ENCODE measurements around the gene KRT15.

KRT15 gene

DNA sequence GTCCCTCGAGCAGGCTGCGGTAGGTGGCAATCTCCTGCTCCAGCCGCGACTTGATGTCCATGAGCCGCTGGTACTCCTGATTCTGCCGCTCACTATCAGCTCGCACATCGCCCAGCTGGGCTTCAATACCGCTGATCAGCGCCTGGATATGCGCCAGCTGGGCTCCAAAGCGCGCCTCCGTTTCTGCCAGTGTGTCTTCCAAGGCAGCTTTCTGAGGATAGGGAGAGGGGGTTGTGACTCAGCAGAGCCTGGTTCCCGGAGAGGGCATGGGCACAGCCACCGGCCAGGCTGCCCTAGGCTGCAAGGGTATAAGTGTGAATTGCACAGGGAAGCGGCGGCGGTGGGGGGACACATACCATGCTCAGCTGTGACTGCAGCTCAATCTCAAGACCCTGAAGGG, 5.1 kb upstream of the KRT15 start:
- H2AFZ ChIP-seq (ENCODE audit: low read length) = no peak overlapping the region
- 0 out of 2 replicates have a peak, but pooled peaks cover 3% of the 10 kb centered on the region for H3K27me3 ChIP-seq (ENCODE audit: insufficient read depth, low read length)
- H3K4me1 ChIP-seq (ENCODE audit: insufficient read depth, low read length, severe bottlenecking) = no peaks in the 10 kb centered on the region
- H3K27ac ChIP-seq (ENCODE audit: low read depth, low read length, poor library complexity, severe bottlenecking) = no peak overlapping the region
- H4K20me1 ChIP-seq (ENCODE audit: insufficient read depth, low read length) = no peaks in the 10 kb centered on the region
- no peaks in the 10 kb centered on the region for H3F3A ChIP-seq (ENCODE audit: insufficient read depth, low read length)
- no peaks in the 10 kb centered on the region for H3K36me3 ChIP-seq (ENCODE audit: insufficient read depth, low read length)
- H3K79me2 ChIP-seq (ENCODE audit: insufficient read depth, low read length) = no peaks in the 10 kb centered on the region
- no peak overlapping the region for H3K4me3 ChIP-seq (ENCODE audit: low read depth, low read length, poor library complexity, severe bottlenecking)
- no peaks in the 10 kb centered on the region for H3K9me2 ChIP-seq (ENCODE audit: low read depth, low read length)
- no peaks in the 10 kb centered on the region for H3K9me3 ChIP-seq (ENCODE audit: low read length)
- TF ChIP-seq, protein P1, sequence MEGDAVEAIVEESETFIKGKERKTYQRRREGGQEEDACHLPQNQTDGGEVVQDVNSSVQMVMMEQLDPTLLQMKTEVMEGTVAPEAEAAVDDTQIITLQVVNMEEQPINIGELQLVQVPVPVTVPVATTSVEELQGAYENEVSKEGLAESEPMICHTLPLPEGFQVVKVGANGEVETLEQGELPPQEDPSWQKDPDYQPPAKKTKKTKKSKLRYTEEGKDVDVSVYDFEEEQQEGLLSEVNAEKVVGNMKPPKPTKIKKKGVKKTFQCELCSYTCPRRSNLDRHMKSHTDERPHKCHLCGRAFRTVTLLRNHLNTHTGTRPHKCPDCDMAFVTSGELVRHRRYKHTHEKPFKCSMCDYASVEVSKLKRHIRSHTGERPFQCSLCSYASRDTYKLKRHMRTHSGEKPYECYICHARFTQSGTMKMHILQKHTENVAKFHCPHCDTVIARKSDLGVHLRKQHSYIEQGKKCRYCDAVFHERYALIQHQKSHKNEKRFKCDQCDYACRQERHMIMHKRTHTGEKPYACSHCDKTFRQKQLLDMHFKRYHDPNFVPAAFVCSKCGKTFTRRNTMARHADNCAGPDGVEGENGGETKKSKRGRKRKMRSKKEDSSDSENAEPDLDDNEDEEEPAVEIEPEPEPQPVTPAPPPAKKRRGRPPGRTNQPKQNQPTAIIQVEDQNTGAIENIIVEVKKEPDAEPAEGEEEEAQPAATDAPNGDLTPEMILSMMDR (IDR thresholded peaks at IDR 0.05; ENCODE audit: low read length) = no peak
- TF ChIP-seq EZH2 (IDR thresholded peaks at IDR 0.05; ENCODE audit: borderline replicate concordance, low read length) = no peak
- no peak overlapping the region for H3K4me2 ChIP-seq (ENCODE audit: low read length)
- no peak overlapping the region for H3K9ac ChIP-seq (ENCODE audit: low read length)

DNA sequence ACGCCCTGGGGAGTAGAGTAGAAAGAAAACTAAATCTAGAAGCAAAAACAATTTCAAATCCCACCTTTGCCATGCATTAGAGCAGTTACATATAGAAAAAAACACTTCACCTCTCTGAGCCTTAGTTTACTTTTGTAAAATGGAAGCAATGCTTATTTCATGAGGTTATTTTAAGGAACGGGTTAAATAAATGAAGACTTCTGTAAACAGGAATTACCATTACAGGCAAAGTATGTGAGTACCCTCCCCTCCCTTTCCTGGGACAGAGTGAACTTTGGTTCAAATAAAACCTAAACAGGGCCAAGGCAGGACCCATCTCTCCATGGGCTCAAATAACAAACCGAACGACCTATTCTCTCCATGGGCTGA, 4.5 kb upstream of the KRT15 start:
- no peaks in the 10 kb centered on the region for H3K4me1 ChIP-seq (ENCODE audit: insufficient read depth, low read length, severe bottlenecking)
- H3F3A ChIP-seq (ENCODE audit: insufficient read depth, low read length) = no peaks in the 10 kb centered on the region

DNA sequence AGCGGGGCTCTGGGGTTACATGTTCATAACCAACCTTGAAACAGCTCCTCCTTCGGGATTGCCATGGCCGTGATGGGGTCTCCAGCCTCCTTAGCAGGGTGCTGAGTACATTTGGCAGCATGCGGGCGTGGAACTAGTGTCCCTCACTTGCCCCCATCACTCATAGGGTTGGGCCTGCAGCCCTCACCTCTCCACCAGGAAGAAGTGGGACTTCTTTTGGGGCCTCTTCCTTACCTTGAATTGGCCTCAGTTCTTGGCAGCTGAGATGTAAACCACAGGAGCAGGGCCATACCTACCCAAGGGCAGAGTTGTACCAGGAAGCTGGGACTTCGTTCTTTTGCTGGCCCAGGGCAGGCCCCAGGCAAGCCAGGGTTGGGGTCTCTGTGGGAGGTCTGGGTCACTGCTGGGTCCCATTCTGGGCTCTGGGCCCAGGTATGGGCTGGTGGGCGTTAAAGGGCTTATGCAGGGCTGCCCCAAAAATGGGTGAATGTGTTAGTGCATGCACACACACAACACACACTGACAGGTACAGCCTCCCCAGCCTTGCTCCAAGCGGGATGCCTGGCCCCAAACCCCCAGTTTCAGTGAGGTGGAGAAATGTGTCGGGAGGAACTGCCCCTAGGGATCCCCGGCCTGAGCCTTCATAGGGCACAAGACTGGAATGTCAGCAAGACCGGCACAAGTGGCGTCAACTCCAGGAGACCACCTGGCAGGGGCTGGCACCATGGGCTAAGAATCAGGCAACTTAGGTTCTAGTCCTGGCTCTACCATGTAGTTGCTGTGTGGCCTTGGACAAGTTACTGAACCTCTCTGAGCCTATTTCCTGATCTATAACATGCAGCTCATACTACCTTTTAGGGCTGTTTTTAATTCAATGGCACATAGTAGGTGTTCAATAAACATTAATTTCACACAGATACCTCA, 3.9 kb upstream of the KRT15 start:
- Histone ChIP-seq H3K4me1 (ENCODE audit: insufficient read depth, low read length, severe bottlenecking) (no peaks in the 10 kb centered on the region), H3K27ac (ENCODE audit: low read depth, low read length, poor library complexity, severe bottlenecking) (no peak overlapping the region), H3K9ac (ENCODE audit: low read length) (no peak overlapping the region)

More for the DNA sequence above, 4.5 kb upstream of the KRT15 start:
- Histone ChIP-seq H3K79me2 (ENCODE audit: insufficient read depth, low read length) (no peaks in the 10 kb centered on the region), H3K36me3 (ENCODE audit: insufficient read depth, low read length) (no peaks in the 10 kb centered on the region), H3K4me3 (ENCODE audit: low read depth, low read length, poor library complexity, severe bottlenecking) (no peak overlapping the region), H3K9me3 (ENCODE audit: low read length) (no peaks in the 10 kb centered on the region), H4K20me1 (ENCODE audit: insufficient read depth, low read length) (no peaks in the 10 kb centered on the region), H3K4me2 (ENCODE audit: low read length) (no peak overlapping the region), H3K27ac (ENCODE audit: low read depth, low read length, poor library complexity, severe bottlenecking) (no peak overlapping the region), H3K9me2 (ENCODE audit: low read depth, low read length) (no peaks in the 10 kb centered on the region), H3K9ac (ENCODE audit: low read length) (no peak overlapping the region), H2AFZ (ENCODE audit: low read length) (no peak overlapping the region), H3K27me3 (ENCODE audit: insufficient read depth, low read length) (0 out of 2 replicates have a peak, but pooled peaks cover 3% of the 10 kb centered on the region)
- no peak for TF ChIP-seq EZH2 (IDR thresholded peaks at IDR 0.05; ENCODE audit: borderline replicate concordance, low read length)
- TF ChIP-seq, protein P1 (IDR thresholded peaks at IDR 0.05; ENCODE audit: low read length) = no peak

More for the DNA sequence above, 3.9 kb upstream of the KRT15 start:
- 0 out of 2 replicates have a peak, but pooled peaks cover 3% of the 10 kb centered on the region for H3K27me3 ChIP-seq (ENCODE audit: insufficient read depth, low read length)
- no peaks in the 10 kb centered on the region for H3F3A ChIP-seq (ENCODE audit: insufficient read depth, low read length)
- no peaks in the 10 kb centered on the region for H3K36me3 ChIP-seq (ENCODE audit: insufficient read depth, low read length)
- H3K4me3 ChIP-seq (ENCODE audit: low read depth, low read length, poor library complexity, severe bottlenecking) = no peak overlapping the region
- no peaks in the 10 kb centered on the region for H3K9me2 ChIP-seq (ENCODE audit: low read depth, low read length)
- H4K20me1 ChIP-seq (ENCODE audit: insufficient read depth, low read length) = no peaks in the 10 kb centered on the region
- H3K4me2 ChIP-seq (ENCODE audit: low read length) = no peak overlapping the region
- H2AFZ ChIP-seq (ENCODE audit: low read length) = no peak overlapping the region
- no peaks in the 10 kb centered on the region for H3K79me2 ChIP-seq (ENCODE audit: insufficient read depth, low read length)
- no peaks in the 10 kb centered on the region for H3K9me3 ChIP-seq (ENCODE audit: low read length)
- no peak for TF ChIP-seq EZH2 (IDR thresholded peaks at IDR 0.05; ENCODE audit: borderline replicate concordance, low read length)
- TF ChIP-seq, protein P1 (IDR thresholded peaks at IDR 0.05; ENCODE audit: low read length) = no peak

Data from OCI-LY1 (cell line).